ENCODE data around the gene PGS1.
A peak's percentile ranks its signal among the peaks of the same experiment; 100 is the strongest.
"Not testable (repeated sequence)": the region's sequence is repeated elsewhere in the genome, so short reads cannot be mapped to it uniquely, and the experiment has no call there.

PGS1 gene, protein sequence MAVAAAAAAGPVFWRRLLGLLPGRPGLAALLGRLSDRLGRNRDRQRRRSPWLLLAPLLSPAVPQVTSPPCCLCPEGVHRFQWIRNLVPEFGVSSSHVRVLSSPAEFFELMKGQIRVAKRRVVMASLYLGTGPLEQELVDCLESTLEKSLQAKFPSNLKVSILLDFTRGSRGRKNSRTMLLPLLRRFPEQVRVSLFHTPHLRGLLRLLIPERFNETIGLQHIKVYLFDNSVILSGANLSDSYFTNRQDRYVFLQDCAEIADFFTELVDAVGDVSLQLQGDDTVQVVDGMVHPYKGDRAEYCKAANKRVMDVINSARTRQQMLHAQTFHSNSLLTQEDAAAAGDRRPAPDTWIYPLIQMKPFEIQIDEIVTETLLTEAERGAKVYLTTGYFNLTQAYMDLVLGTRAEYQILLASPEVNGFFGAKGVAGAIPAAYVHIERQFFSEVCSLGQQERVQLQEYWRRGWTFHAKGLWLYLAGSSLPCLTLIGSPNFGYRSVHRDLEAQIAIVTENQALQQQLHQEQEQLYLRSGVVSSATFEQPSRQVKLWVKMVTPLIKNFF

DNA sequence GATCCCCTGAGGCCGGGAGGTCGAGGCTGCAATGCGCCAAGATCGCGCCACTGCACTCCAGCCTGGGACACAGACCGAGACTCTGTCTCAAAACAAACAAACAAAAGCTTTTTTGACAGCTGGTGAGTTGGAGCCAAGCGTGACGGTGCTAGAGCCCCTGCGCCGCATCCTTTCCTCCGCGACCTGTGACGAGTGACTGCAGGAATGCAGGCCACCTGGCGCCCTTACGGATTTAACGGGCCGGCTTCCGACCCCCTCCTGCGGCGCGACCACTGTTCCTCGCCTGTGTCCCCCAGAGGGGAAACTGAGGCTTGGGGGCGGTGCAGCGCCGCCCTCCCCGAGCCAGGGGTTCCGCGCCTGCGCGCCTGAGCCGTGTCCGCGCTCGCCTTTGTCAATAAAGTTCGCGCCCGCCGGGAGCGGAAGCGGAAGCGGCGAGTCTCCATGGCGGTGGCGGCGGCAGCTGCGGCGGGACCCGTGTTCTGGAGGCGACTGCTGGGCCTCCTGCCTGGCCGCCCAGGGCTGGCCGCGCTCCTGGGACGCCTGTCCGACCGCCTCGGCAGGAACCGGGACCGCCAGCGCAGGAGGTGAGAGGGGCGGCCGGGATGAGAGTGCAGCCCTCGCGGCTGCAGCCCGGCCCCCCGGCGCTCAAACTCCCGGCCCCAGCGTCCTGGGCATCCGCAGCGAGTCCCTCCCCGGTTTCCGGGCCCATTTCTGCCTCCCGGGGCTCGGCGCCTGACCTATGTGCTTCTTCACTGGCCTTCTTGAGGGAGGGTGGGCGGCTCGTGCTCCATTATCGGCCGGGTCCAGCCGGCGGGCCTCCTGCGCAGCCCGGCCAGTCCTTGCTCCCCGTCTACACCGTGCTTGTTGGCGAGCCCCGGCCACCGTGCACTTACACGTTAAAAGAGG lies at the start of gene PGS1:
Gene PGS1 (plus strand): TSS at position 425 of the 906 bp plus-strand sequence. CDS start 17 bp downstream, at position 442.
- DNase-seq: peak; percentile 95

DNA sequence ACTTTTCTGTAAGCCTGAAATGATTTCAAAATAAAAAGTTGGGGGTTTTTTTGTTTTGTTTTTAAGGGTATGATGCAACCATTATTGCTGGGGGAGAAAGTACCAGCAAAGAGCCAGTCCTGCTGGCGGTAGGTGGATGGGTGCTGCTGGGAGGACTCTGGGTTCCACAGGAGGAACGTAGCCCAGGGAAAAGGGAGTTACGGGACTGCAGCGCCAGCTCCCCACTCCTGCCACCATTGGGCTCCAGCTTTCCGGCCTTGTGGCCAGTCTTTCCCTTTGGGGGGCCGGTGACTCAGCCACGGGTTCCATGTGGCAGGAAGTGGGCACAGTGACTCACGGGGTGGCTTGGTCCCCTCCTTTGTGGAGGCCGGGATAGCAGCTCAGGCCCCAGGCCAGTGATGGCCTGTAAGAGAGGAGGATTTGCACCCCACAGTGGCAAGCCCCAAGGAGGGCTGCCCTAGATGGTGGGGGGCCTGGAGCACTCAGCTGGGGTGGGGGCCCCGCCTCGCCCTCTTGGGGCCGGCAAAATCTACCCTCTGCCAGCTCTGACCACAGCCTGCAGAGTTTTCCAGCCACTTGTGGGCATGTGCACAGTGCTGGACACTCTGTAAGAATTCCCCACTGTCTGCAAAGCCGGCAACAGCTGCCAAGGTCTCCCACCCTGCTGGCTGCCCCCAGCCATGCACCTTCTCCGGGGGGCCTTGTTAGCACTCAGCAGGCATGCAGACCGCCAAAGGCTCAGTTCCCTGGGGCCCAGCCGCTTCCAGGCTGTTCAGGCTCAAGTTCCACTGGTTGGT lies 49.0 kb upstream of the PGS1 start:
- DNase-seq: peak; percentile 67

DNA sequence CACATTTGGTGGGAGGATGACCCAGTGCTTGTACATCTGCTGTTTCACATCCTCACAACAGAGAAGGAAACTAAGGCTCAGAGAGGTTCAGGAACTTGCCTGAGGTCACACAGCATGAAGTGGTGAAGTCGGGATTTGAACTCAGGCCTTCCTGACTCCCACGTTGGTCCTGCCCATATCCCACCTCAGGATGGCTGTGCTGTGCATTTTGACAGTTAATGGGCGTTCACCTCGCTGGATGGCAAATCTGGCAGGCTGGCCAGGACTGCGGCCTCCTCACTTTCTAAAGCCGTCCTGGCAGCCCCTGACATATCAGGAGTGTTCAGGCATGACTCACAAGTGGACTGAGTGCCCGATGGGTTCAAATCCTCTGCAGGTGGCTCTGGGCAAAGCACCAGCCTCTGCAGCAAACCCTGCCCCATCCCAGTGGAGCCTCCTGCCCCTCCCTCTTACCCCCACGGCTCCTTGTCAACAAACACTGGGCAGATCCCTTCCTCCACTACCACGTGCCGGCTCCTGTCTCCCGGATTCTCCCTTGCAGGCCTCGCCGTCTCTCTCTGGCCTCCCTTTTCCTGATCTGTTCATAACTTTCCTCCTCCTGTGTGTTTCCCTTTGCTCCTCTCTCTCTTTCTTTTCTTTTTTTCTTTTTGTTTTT lies 47.8 kb upstream of the PGS1 start:
- DNase-seq: no peak

DNA sequence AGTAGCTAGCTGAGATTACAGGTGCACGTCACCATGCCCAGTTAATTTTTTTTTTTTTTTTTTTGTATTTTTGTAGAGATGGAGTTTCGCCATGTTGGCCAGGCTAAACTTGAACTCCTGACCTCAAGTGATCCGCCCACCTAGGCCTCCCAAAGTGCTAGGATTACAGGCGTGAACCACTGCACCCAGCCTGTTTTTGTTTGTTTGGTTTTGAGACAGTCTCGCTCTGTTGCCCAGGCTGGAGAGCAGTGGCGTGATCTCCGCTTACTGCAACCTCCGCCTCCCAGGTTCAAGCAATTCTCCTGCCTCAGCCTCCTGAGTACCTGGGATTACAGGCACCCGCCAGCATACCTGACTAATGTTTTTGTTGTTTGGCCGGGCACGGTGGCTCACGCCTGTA lies 47.1 kb upstream of the PGS1 start:
- DNase-seq: not testable (repeated sequence)

DNA sequence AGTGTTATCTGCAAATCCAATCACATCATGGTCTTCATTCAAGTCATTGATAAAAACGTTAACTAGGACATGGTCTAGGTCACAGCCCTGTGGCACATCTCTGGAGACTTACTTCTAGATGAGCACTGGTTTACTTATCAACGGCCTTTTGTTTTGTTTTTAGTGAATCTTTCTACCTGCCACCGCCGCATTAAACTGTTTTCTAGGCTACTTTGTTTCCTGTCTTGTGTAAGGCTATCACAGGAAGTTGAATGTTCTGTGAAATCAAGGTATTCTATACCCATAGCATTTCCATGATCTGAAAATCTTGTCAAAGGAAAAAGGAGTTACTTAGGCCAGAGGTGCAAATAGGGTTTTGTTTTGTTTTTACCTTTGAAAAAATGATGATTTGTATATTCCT lies 45.5 kb upstream of the PGS1 start:
- no peak for DNase-seq

DNA sequence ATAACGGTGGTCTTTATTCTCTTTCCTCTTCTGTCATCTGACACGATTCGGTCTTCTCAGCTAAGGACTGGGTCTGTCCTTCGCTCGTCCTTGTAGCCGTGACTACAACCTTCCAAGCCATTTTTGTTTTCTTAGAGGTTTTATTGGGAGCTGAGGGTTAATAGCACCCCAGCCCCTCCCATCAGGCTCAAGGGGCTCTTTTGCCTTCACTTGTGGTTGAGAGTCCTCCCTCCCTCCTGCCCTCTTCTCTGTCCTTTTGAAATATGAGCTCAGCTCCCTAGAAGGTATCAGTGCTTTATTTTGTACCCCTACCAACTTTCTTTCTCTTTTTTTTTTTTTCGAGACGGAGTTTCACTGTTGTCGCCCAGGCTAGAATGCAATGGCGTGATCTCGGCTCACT lies 43.2 kb upstream of the PGS1 start:
- DNase-seq: no peak

DNA sequence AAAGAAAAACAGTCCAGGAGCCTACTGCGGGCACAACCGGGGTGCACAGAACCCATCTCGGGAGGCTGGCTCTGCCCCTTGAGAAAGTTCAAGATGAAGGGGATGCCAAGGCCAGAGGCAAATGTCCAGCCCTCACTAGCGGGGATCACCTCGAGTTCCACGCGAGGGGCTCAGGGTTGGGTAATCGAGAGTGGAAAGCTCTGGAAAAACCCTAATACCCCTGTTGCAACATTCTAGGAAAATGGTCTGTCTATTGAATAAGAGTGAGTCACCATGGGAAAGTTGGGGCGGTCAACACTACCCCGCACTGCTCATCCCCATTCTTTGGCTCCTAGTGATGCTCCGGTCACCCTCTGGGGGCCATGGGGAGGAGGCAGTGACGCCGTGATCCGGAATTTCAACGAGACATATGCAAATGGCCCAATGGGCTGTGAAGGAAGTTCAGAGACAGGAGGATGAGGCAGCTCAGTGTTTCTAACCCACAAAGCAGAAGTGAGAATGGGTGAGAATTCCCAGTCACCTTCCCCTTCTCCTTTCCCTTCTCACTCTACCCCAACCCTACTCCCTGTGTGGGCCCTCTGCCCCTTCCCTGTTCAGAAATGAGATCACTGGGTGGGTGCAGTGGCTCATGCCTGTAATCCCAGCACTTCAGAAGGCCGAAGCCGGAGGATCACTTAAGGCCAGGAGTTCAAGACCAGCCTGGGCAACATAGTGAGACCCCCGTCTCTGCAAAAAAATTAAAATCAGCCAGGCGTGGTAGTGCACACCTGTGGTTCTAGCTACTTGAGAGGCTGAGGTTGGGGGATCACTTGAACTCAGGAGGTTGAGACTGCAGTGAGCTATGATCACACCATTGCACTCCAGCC lies 41.0 kb upstream of the PGS1 start:
- DNase-seq: no peak

DNA sequence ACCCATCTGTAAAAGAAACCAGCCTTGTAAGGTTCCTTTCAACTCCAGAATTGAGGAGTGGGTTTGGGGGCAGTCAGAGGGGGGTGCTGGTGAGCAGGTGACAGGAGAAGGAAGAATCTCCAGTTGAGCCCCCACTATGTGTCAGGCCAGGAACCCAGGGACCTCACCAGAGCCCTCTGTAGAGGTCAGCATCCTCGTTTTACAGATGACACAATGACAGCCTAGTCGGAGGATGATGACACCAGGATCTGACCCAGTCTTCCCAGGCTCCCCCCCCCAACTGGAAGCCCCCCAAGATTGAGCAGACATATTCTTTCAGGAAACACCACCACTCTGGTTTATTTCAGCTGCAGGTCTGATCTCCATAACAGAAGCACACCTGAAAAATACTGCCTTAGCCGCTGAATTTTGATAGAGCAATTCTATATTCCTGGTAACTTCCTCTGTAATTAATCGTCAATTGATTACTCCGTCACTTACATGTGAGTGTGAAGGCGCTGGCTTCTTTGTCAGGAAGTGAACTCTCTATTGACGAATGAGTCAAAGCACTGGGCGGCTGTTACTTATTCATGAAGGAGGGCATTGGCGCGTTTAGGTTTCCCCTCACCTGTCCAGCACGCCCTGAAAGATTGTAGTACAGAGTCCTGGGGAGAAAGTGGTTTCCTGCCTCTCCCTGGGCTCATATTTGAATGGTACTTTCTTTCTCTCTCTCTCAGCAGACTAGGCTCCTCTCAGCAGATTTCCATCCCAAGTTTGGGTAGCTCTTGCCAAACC lies 39.8 kb upstream of the PGS1 start:
- no peak for DNase-seq

DNA sequence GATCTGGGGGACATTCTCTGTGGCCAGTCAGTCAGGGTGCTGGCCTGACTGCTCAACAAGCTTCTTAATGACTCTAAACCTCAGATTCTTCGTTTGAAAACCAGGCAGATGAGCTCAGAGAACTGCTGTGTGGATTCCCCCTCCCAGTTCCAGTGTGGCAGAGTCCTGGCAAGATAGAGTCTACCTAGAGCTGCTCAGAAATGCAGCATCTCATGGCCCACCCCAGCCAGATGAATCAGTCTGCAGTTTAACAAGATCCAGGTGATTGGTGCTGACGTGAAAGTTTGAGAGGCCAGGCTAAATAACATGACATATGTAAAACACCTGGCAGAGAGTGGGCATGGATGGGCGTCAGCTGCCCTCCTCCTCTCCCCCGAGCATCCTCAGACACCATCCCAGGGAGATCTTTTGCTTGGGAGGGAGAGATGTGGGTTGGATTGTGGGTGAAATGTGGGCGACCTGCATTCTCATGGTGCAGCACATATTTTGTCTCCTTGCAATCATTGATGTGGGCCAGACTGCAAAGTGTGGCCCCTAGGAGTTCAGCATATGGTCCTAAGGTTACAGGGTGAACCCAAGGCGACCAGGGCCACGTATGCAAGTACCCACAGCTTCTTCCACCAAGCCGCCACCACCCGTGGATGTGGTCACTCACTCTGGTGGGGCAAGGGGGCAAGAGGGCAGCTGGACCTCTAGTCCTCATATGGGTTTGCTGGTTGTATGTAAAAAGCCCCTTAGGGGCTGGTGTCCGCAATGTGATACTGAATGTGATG lies 38.1 kb upstream of the PGS1 start:
- DNase-seq: no peak

DNA sequence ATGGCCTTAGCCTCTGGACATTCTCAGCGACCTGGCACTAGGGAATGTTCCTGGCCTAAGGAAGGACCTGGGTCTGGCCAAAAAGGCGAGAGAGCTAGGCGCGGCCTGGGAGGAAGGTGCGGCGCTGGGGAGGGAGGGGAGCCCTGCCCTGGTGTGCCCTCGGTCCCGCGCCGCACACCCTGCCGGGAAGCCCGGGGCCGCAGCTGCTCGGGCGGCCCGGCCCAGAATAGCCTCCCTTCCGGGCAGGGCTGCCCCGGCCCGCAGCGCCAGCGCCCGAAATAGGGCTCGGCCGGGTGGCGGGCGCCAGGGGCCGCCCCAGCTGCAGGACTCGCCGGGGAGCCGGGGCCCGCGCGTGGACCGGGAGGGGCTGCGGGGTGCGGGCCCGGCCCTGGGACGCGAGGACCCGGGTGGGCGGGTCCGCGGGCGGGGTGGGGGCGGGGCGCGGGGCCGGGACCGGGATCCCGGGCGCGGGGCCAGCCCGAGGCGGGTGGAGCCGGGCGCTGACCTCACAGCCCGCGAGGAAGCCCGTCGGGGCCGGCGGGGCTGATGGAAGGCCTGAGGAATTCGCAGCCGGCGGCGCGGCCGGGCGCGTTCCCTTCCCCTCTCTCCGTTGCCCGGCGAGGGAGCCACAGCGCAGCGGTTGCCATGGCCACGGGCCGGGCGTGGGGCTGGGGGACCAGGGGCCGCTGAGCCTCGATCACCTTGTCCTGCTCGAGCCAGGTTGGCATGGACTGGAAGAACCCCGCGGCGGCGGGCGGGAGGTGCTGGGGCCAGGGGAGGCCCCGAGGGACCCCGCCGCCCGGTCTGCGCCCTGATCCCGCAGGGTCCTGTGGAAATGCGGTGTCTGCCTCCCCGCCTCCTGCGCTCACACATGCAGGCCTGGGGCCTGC lies 36.6 kb upstream of the PGS1 start:
- DNase-seq: no peak

DNA sequence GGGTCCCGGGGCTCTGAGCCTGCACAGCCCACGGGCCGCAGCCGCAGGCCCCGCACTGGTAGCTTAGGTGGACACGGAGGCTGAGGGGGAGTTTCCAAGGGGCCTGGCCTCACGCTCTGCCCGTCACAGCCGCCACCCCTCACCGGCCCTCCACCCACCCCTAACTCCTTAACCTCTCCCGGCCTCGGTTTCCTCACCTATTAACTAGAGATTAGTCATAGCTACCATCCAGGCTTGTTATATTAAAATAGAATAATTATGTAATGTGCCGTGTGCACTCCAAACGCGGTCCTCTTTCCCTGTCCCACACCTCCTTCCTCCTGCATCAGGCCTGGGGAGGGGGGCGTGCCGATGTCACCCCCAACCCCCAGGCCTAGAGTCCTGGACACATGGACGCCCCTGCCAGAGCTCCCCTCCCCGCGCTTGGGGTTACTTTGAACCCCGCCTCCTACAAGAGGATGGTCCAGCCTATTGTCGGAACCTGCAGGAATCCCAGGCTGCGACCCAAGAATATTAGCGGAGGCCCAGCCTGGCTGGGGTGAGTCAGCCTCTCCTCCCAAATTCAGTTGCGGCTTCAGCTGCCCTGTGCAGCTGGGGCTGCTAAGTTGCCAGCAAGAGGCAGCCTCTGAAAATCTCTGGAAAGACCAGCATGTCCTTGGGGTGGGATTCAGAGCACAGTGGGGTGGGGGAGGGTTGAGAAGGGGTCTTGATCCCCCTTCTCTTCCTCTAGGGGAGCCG lies 35.8 kb upstream of the PGS1 start:
- no peak for DNase-seq

DNA sequence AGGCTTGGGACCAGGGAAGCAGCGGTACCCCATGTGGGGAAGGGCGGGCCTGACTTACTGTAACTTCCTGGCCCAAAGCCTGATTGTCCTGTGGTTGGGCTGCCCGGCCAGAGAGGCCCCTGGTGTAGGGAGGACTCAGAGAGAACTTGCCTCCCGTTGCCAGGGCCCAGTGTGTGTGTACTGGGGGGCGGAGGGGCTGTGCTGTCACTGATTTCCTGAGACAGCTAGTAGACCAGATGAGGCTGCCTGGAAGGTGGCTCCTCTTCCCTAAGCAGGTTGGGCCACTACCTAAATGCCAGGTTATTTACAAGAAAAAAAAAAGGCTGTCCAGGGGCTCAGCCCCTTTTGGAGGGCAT lies 35.3 kb upstream of the PGS1 start:
- no peak for DNase-seq

DNA sequence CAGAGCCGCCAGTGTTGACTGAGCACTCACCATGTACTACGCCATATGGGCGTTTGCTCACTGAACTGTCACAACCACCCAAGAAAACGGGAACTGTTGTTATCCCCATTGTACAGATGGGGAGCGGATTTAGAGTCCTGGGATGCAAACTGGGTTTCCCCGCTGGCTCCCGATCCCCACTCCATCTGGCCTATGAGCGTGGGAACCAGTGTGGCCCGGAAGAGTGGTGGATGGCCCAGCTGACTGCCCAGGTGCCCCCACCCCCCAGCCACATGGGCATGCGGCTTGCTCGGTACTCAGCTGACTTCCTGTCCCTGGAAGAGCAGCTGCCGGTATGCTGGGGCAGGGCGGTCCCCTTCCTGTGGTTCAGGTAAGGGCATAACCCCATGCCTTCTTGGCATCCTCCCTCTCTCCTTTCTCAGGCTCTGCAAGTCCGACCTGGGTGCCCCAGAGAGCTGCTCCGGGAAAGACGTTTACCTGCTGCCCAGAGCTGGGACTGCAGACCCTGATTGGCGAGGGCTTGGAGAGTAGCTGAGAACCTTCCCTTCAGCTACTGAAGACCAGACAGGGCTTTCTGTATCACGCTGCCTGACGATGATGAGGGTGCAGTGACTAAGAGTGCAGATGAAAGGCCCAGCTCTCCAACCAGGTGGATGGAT lies 34.8 kb upstream of the PGS1 start:
- peak; percentile 78 for DNase-seq

DNA sequence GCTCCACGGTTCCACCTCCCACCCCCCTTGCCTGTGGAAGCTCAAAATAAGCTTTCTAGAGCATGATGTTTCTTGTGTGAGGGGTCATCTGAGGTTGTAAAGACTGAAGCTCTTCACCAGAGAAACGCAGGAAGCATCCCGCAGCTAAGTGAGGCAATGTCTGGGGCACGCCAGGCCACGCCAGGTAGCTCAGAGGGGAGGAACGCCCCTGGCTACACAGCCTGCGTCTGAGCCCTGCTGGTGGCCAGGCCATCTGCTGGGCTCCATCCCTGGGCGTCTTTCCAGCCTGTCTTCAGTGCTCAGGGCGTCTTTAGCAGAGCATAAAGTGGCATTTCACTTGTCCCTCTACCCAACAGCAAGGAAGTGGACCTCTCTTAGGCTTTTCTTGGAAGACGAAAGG lies 33.8 kb upstream of the PGS1 start:
- no peak for DNase-seq

DNA sequence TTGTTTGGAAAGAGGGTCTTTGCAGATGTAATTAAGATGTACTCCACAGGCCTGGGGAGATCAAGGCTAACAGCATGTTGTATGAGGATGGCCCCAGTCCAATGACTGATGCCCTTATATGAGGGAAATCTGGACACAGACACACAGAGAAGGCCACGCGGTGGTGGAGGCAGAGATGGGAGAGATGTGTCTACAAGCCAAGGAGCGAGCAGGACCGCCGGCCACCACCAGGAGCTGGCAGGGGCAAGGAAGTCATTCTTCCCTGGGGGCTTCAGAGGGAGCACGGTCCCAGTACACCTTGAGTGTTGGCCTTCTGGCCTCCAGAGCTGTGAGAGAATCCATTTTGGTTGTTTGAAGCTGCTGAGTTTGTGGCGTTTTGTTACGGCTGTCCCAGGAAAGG lies 33.3 kb upstream of the PGS1 start:
- DNase-seq: no peak

DNA sequence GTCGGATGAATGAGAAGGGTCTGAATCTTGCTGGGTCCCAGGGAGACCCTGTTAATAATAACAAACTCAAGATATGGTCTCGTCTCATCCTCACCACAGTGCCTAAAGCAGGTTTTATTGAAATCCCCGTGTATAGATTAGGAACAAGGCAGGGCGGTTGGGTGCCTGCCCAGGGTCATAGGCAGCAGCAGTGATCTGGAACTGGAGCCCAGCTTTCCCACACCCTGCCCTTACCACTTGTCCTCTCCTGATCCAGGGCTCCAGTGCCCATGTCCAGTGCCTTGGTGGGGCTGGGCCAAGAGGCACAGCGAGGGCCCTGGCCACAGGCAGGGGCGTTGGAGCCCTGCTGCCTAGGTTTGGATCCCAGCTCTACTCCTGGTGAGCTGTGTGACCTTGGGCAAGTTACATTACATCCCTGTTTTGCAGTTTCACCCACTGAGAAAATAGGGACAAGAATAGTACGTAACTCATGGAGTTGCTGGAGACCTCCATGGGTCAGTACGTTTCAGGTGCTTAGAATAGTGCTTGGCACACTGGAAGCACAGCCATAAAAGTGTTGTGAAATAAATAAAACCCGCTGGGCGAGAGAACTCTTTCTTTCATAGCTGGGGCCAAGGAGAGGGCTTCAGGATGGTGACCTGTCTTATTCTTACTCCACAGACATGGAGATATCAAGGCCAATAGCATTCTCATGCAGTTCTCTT lies 32.5 kb upstream of the PGS1 start:
- DNase-seq: no peak

Measured in activated CD8-positive, alpha-beta memory T cell treated with anti-CD3 and anti-CD28 coated beads, Interleukin-2, amount 50 U/mL, for 48 hours (primary cell).